Peyer's patch (tissue), 4 donors: ENCODE results near the gene CPED1.

ENCODE experiments used
- POLR2A ChIP-seq, 2 donors: fragments of 450-650 bp; IDR thresholded peaks; one replicate each; pipeline ENCODE4 v1.5.1; 2017; ENCODE audit warnings: antibody characterized with exemption in 2 of 2, mild to moderate bottlenecking in 2 of 2, moderate library complexity in 2 of 2
- TF ChIP-seq, protein P1 (sequence below), 6 experiments: fragments of 450-650 bp in 4 of 6; fragments of 200-600 bp in 2 of 6; sonication (generic) in 1 of 6; IDR thresholded peaks; one replicate each; pipeline ENCODE4 v1.5.1; 2017 to 2019; ENCODE audit warnings: antibody characterized with exemption in 6 of 6, mild to moderate bottlenecking in 3 of 6, moderate library complexity in 1 of 6

GRCh38 chr7:121274467-121274866 is 286.0 kb downstream of the CPED1 start:
- TF ChIP-seq, protein P1, sequence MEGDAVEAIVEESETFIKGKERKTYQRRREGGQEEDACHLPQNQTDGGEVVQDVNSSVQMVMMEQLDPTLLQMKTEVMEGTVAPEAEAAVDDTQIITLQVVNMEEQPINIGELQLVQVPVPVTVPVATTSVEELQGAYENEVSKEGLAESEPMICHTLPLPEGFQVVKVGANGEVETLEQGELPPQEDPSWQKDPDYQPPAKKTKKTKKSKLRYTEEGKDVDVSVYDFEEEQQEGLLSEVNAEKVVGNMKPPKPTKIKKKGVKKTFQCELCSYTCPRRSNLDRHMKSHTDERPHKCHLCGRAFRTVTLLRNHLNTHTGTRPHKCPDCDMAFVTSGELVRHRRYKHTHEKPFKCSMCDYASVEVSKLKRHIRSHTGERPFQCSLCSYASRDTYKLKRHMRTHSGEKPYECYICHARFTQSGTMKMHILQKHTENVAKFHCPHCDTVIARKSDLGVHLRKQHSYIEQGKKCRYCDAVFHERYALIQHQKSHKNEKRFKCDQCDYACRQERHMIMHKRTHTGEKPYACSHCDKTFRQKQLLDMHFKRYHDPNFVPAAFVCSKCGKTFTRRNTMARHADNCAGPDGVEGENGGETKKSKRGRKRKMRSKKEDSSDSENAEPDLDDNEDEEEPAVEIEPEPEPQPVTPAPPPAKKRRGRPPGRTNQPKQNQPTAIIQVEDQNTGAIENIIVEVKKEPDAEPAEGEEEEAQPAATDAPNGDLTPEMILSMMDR (IDR thresholded peaks at IDR 0.05), result no peak
- no peak for TF ChIP-seq POLR2A (IDR thresholded peaks at IDR 0.05)
